Measurements from ENCODE around the gene TOMM20L.
"Not testable (repeated sequence)": the region's sequence is repeated elsewhere in the genome, so short reads cannot be mapped to it uniquely, and the experiment has no call there.

Gene TOMM20L

GRCh38 chr14:58395812-58396788 lies at the start of gene TOMM20L:
TOMM20L (plus strand) TSS chr14:58395930; CDS start chr14:58395958, 28 bp downstream.
- peak; percentile 78 for DNase-seq (ENCODE audit: low spot score)

GRCh38 chr14:58353516-58354299 lies 42.0 kb upstream of the TOMM20L start:
- DNase-seq (ENCODE audit: low spot score) = no peak

- DNase-seq (ENCODE audit: low spot score) = no peak
Observed at GRCh38 chr14:58354808-58355207, 40.9 kb upstream of the TOMM20L start.

- DNase-seq (ENCODE audit: low spot score) = no peak
Observed at GRCh38 chr14:58356268-58356667, 39.5 kb upstream of the TOMM20L start.

- DNase-seq (ENCODE audit: low spot score) = not testable (repeated sequence)
Observed at GRCh38 chr14:58362272-58362671, 33.5 kb upstream of the TOMM20L start.

- peak; percentile 46 for DNase-seq (ENCODE audit: low spot score)
Observed at GRCh38 chr14:58362798-58363412, 32.8 kb upstream of the TOMM20L start.

- DNase-seq (ENCODE audit: low spot score) = no peak
Observed at GRCh38 chr14:58364316-58364715, 31.4 kb upstream of the TOMM20L start.

- no peak for DNase-seq (ENCODE audit: low spot score)
Observed at GRCh38 chr14:58367296-58367695, 28.4 kb upstream of the TOMM20L start.

- DNase-seq (ENCODE audit: low spot score) = no peak
Observed at GRCh38 chr14:58368956-58369355, 26.8 kb upstream of the TOMM20L start.

- DNase-seq (ENCODE audit: low spot score) = no peak
Observed at GRCh38 chr14:58376791-58377190, 18.9 kb upstream of the TOMM20L start.

- DNase-seq (ENCODE audit: low spot score) = no peak
Observed at GRCh38 chr14:58390830-58391229, 4.9 kb upstream of the TOMM20L start.

- no peak for DNase-seq (ENCODE audit: low spot score)
Observed at GRCh38 chr14:58395562-58395811, 243 bp upstream of the TOMM20L start.

GRCh38 chr14:58397156-58397555 lies 1.4 kb downstream of the TOMM20L start:
- no peak for DNase-seq (ENCODE audit: low spot score)

GRCh38 chr14:58398495-58398894 lies 2.8 kb downstream of the TOMM20L start:
- DNase-seq (ENCODE audit: low spot score) = no peak

GRCh38 chr14:58398895-58399294 lies 3.2 kb downstream of the TOMM20L start:
- DNase-seq (ENCODE audit: low spot score) = no peak

- no peak for DNase-seq (ENCODE audit: low spot score)
Observed at GRCh38 chr14:58401587-58401986, 5.9 kb downstream of the TOMM20L start.

- DNase-seq (ENCODE audit: low spot score) = no peak
Observed at GRCh38 chr14:58408681-58409215, 13.0 kb downstream of the TOMM20L start.

GRCh38 chr14:58414845-58415244 lies 19.1 kb downstream of the TOMM20L start:
- no peak for DNase-seq (ENCODE audit: low spot score)

GRCh38 chr14:58415636-58416547 lies 20.2 kb downstream of the TOMM20L start:
- no peak for DNase-seq (ENCODE audit: low spot score)

GRCh38 chr14:58416934-58417333 lies 21.2 kb downstream of the TOMM20L start:
- DNase-seq (ENCODE audit: low spot score) = not testable (repeated sequence)

- no peak for DNase-seq (ENCODE audit: low spot score)
Observed at GRCh38 chr14:58426670-58427280, 31.0 kb downstream of the TOMM20L start.
